Testis (tissue), 2 donors: ENCODE results near the gene HCK.

Experiments used
- CTCF ChIP-seq, 3 experiments: fragments of 450-650 bp in 2 of 3; fragments of 200-600 bp in 1 of 3; sonication (generic) in 1 of 3; IDR thresholded peaks; one replicate each; pipeline ENCODE4 v1.5.1; 2016 to 2019; ENCODE audit warnings: antibody characterized with exemption in 3 of 3, mild to moderate bottlenecking in 2 of 3, moderate library complexity in 1 of 3
- POLR2A ChIP-seq: fragments of 450-650 bp; IDR thresholded peaks from one replicate; pipeline ENCODE4 v1.6.1; 2017; ENCODE audit warnings: antibody characterized with exemption, mild to moderate bottlenecking, moderate library complexity

- TF ChIP-seq CTCF (IDR thresholded peaks at IDR 0.05) (no peak), POLR2A (no peak)
Observed at GRCh38 chr20:32149566-32150170, 97.6 kb downstream of the HCK start.
